A673 (cell line): ENCODE measurements around the gene ZNF688.

Experiments used
- CTCF ChIP-seq: fragments of 300-800, 200-600 bp; sonication (generic); conservative IDR thresholded peaks from 2 replicates; pipeline ENCODE4 v1.5.1; 2017; ENCODE audit warnings: low read depth, mild to moderate bottlenecking, antibody characterized with exemption, low read length, moderate library complexity, mixed read lengths
- EZH2 ChIP-seq: fragments of 200-600 bp; sonication (generic); IDR thresholded peaks from 2 replicates; pipeline ENCODE4 v1.6.1; 2017; ENCODE audit warnings: borderline replicate concordance, low read depth, mild to moderate bottlenecking, mixed read lengths, antibody characterized with exemption, low read length; ENCODE audit not compliant: poor library complexity, severe bottlenecking

- TF ChIP-seq CTCF (no peak), EZH2 (no peak)
Measured at GRCh38 chr16:30571445-30572322, at the start of gene ZNF688.
